NCI-H1436 treated with DMSO at 0.1 percent for 48 hours (cell line): ENCODE data around the gene CDT1.
A peak's percentile ranks its signal among the peaks of the same experiment; 100 is the strongest.
"Not testable (repeated sequence)": the region's sequence is repeated elsewhere in the genome, so short reads cannot be mapped to it uniquely, and the experiment has no call there.

Experiments used
- DNase-seq: peaks from one replicate; lab custom pipeline; 2025; lab: John Stamatoyannopoulos, UW

The CDT1 gene

DNA sequence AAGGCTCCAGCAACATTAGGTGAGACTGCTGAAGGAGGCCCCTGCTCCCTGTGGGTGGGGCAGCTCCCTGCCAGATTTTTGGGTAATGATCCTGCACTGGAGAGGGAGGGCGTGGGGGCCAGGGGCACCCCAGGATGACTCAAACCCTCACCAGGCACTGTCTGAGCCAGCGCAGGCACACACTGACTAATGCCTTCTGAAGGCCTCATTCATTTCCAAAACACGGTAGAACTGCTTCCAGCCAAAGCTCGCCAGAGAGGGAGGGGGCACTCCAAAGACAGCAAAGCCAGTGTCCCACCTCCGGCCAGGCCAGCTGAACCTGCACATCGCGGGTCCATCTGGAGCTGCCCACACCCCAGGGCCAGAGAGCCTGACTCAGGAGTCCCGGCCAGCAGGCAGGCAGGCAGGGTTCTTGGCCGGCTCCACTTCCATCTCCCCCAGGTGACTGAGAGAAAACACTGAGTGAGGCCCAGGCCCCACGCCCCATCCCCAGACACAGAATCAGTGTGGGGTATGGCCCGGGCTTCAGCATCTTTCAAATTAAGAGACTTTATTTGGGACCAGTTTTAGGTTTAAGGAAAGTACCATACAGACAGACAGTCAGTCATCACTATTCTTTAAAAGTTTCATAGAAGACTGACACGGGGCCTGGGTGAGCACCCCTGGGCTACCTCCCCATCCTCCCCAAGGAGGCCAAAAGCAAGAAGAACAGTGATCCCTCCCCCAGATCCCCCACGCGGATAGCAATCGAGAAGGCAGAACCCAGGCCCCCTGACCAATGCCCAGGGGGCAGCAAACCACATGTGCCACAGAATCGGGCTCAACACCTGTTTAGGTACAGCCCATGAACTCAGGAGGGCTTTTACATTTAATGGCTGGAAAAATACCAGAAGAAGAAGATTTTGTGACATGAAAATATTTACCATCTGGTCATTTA lies 20.9 kb upstream of the CDT1 start:
- DNase-seq: no peak

DNA sequence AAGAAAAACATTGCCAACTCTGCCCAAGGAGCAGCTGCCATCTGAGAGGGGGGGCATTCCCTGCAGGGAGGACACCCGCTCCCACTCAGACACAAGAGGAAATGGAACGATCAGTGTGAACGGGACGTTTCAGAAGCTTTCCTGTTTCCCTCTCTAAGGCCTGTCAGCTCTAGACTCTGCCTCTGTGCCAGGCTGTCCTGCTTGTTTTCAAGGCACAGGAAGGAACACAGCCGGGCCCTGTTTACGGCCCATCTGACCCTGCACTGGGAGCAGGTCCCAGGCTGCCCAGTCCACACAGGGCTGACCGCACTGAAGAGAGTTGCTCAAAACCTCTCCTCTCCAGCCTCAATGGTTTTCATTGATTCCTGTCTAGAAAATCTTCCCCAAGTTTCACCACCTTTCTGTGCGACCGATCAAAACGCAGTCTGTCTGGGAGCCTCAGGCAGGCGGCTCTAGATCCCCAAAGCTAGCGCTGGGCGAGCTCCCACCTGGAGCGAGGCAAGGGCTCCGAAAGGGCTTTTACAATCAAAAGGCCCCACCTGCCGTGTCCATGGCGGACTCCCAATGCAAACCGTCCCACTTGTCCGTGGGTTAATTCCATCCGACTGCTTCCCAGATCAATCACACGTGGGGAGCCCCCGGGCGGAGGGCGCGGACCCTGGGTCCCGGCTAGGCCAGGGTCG lies 20.1 kb upstream of the CDT1 start:
- no peak for DNase-seq

DNA sequence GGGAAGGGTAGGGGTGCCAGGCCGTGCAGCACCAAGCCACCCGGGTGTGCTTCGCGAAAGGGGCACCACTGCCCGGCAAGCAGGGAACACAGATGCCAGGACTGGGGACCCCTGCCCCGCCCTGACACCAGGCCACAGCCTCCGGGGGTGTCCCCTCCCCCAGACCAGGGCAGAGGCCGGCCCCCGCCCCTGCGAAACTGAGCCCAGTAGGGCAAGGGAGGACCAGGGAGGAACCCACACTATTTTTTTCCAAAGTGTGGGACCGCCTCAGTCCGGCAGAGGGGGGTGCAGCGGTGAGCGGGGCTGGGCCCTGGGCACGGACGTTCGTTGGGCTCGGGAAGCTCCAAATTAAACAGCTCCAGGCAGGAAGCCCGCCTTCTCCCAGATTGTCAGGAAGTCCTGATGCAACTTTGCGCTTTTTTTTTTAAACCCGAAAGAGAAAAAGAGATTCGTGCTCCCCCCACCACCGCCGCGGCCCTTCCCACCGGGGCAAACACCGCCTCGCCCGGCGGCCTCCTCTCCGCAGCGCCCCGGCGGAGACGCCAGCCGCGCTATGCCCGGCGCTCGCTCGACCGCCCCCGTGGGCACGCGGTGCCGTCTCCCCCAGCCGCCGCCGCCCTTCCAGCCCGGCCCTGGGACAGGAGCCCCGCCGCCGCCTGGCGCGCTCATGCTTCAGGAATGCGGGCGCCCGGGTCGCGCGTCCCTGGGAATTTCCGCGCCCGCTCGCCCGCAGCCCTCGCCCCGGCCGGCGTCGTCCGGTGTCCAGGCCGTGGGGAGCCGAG lies 19.3 kb upstream of the CDT1 start:
- no peak for DNase-seq

DNA sequence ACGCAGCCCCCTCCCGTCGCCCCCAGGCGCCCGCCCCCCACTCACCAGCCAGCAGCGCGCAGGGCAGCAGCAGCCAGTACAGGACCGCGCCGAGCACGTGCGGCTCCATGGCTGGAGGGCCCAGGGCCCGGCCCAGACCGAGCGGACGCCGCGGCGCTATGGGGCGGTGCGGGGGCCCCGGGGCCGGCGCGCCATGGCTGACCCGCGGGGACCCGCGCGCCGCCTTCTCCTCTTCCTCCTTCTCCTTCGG lies 18.8 kb upstream of the CDT1 start:
- DNase-seq: no peak

DNA sequence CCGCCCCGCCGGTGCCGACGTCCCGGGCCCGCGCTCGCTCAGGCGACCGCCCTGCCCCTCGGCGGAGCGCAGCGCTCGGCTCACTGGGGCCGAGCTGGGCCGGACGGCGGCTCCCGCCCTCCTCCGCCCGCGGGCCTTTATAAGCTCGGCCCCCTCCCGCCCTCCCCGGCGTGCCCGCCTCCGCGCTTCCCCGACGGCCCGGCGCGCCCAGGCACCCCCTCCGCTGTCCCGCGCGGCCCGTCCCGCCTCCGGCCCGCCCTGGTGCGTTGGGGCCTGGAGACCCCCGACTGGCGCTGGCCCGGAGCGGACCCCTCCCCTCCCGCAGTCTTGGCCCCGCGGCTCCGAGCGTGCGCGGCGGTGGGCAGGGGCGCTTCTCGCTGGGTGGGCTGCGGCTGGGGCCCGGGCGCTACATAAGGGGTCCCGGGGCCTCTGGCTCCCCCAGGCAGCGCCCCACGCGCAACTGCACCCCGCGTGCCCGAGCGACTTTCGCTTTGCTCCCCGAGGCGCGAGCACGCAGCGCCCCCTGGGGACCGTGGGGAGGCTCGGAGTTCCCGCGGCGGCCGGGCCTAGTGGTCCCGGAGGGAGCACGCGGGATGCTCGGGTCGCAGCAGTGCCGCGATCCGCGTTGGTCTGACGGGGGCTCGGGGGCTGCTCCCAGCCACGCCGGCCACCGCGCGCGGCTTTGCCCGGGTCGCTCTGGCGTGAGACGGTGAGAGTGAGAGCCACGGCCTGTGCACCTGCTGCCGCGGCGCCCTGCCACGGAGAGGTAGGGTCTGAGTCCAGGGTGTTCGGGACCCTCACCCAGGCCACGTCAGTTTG lies 18.3 kb upstream of the CDT1 start, which contains the start of gene PIEZO1:
TSS of gene PIEZO1 (minus strand) at position 115 of the 819 bp plus-strand sequence. CDS start 256 bp downstream, outside the sequence.
- no peak for DNase-seq

DNA sequence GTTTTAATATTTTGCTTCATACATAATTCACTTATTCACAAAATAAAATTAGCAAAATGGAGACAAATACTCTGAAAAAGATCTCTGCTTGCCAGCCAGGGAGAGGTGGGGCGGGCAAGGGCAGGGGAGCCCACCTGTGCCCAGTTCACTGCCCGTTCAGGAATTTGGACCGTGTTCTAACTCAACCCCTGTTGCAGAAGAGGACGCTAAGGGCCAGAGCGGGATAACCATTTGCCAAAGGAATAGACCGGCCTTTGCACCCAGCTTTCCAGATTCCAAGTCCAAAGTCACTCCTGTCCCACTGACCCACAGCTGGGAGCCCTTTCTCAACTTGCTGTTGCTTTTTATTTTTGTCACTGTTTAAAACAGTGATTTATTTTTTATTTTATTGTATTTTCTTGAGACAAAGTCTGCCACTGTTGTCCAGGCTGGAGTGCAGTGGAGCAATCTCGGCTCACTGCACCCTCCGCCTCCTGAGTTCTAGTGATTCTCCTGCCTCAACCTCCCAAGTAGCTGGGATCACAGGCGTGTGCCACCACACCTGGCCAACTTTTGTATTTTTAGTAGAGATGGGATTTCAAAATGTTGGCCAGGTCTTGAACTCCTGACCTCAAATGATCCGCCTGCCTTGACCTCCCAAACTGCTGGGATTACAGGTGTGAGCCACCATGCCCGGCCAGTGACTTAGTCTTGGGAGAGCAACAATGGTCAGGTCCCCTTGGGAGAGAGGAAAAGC lies 15.8 kb upstream of the CDT1 start:
- no peak for DNase-seq

DNA sequence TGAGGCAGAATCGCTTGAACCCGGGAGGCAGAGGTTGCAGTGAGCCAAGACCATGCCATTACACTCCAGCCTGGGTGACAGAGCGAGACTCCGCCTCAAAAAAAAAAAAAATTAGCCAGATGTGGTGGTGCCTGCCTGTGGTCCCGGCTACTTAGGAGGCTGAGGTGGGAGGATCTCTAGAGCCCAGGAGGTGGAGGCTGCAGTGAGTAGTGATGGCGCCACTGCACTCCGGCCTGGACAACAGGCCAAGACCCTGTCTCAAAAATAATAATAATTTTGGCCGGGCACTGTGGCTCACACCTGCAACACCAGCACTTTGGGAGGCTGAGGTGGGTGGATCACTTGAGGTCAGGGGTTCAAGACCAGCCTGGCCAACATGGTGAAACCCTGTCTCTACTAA lies 14.8 kb upstream of the CDT1 start:
- not testable (repeated sequence) for DNase-seq

DNA sequence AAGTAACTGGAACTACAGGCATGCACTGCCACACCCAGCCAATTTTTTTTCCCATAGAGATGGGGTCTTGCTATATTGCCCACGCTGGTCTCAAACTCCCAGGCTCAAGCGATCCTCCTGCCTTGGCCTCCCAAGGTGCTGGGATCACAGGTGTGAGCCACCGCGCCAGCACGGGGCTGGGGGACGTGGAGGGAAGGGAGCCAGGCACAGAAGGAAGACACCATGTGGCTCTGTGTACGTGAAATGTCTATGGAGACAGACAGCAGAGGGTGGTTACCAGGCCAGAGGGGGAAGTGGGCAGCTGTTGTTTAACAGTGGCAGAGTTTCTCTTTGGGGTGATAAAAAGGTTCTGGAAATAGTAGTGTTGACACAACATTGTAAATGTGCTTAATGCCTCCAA lies 14.0 kb upstream of the CDT1 start:
- no peak for DNase-seq

DNA sequence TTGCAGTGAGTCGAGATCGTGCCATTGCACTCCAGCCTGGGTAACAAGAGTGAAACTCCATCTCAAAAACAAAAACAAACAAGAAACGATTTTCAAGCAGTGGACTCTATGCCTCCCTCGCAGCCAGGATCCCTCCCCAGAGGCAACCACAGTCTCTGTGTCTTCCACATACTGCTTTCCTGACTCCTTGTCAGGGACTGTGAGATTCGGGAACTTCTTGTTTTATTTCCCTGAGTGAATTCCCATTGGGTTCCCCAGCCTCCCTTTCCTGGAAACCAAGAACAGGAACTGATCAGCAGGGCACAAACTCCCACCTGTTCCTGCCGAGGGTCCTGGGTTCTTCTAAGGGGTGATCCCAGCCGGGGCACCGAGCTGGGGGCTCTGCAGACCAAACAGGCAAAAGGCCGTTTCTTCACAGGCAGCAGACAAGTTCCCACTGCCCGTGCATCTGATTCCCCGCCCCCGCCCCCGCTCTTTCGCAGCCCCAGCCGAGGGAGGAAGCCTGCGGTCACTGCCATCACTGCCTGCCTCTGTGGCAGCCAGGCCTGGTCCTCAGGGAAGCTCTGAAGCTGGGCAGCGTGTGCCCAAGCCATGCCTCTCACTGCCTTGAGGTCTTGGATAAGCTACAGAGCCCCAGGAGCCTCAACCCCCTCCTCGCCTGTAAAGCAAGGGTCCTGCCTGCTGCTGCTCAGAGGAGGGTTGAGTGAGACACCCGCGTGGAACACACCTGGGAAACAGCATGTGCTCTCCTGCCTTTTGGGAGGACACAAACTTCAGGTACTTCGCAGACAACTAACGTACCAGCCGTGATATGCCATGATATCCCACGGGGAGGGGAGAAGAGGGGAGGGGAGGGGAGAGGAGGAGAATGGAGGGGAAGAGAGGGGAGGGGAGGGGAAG lies 13.0 kb upstream of the CDT1 start:
- no peak for DNase-seq

DNA sequence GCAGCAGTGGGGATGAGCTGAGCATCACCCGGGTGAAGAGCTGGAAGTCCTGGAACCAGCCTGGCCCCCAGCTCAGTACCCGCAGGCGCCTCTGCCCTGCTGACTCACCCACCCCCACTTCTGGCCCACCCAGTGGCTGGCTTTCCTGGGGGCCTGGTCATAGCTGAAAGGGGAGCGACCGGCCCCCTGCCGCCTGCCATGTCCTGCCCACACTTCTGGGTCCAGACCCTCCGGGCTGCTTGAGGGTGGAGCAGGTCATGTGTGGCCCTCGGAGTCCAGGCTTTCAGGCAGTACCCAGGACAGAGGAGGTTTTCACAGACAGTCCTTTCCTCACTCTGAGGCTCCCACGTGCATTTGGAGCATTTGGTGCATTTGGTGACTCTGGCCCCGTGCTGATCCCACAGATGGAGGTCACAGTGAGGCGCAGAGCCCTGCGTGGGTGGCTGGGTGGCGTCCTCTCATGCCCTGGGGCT lies 11.5 kb upstream of the CDT1 start:
- DNase-seq: no peak

DNA sequence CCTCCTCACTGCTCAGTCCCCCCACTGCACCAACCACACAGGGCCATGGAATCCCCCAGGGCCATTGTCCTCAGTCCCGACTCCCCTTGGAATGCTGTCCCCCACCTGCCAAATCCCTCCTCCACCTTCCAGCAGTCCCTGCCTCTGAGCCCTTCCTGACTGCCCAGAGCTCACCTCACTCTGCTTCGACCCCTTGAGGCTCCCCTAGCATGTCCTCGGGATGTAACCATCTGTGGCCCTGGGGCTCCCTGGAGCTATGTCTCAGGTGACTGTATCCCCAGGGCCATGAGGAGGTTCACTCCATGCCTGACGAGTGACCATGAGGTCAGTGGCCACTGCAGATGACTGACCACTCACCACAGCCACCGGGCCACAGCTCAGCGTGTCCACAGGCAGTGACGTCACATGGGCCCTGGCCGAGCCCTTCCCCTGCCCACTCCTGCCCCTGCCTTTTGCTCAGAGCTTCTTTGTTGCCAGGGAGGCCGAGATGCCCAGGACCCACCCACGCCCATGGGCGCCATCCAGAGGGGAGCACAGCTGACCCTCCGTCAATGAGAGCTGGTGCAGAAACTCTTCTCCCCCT lies 10.8 kb upstream of the CDT1 start:
- DNase-seq: no peak

DNA sequence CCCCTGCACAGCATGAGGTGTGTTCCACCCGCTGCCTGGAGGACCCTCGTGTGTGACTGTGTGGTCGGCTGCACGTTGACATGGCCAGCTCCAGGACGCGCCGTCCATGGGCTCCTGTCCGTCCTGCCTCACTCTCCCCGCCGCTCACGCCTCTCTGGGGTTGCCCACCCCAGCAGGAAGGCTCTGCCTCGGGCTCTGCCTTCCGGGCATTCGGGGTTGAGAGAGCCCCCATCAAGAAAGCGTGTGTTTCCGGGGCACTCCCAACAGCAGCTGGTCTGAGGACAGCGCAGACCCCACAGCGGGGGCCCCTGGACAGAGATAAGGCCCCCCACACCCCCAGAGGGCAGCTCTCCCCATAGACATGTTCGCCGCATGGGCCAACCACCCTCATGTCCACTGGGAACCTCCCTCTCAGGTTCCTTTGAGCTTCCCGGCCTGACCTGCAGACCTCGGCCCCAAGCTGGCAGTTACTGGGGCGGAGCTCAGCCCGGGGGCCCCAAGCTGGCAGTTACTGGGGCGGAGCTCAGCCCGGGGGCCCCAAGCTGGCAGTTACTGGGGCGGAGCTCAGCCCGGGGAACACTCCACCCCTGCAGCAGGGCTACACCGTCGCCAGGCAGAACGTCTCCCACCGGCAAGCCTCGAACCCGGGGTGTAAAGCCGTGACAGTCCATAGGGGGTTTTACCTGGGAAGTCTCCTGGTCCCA lies 10.2 kb upstream of the CDT1 start:
- no peak for DNase-seq

DNA sequence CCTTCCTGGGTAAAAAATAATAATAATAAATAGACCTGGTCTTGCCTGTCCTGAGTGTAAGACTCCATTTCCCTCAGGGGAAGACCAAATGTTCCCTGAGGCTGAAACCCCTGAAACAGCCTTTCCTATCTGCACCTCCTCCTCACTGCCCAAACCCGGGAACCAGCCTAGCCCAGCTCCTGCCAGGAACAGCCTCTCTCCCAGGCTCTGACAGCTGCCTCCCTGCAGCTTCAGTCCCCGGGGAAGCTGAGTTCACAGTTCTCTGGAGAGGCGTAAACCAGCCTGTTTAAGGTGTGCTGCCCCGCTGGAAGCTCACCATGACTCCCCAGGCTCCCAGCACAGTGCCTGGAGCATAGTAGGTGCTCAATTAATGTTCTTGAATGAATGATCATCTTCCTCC lies 7.3 kb upstream of the CDT1 start:
- DNase-seq: no peak

DNA sequence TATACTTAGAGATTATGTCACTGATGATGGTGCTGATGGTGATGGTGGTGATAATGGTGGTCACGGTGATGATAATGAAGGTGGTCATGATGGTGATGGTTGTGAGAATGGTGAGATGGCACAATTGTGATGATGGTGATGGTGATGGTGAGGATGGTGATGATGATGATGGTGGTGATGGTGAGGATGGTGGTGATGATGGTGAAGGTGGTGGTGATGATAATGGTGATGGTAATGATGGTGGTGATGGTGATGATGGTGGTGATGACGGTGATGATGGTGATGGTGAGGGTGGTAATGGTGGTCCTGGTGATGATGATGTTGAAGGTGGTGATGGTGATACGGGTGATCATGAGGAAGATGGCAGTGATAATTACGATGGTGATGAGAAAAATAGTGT lies 5.5 kb upstream of the CDT1 start:
- no peak for DNase-seq

DNA sequence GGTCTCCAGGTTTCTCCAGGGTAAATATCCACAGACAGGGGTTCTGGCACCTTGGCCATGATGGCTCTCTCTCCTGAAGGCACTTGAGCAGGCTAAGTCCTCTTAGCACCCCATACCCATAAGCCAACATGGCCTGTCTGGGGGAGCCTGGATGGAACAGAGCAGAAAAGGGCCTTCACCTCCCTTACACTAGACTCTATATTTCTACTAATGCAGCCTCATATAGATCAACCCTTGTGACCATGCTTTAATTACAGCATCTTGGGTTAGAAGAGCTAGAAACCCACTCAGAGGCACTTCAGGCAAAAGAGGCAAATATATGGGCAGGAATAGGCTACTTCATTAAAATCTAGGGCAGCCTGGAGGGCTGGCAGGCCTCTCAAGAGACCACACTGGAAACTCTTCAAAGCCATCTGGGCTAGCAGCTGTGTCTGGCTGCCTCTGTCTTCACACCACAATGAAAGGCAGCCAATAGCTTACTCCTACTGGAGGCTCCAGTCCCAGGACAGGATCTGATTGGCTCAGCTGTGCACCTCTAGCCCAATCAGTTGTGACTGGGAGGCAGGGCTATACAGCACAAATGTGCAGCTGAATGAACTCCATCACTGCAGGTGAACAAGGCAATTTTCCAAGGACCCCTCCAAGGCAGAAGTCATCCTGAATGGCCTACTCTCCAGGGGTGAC lies 4.7 kb upstream of the CDT1 start:
- DNase-seq: peak; percentile 74

DNA sequence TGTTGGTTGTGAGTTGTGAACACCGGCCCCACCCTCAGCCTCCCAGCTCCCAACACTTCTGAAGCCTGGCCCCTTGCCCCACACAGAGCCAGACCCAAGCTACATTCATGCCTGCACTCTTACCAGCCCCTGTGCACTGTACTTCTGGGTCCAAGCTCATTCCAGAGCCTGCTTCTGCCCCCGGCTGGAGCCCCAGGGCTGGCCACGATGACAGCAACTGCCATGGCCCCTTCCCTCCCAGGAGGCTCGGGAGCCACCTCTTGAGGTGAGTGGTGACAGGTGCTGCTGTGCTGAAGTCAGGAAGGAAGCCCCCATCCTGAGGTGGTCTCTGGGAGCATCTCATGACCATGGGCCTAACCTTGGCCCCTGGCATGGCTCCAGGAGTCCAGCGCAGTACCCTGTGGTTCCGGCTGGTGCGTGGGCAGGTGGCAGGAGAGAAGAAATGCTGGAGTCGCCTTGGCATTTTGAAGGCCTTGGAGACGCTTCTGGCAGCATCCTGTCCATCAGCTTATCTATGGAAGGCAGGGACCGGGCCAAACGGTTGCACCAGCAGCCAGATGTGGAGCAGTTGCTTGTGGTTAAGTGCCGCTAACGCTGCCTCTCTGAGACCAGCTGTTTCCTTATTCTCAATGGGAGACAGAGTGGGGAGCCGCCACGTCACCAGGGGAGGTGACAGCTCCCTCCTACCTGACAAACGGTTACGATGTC lies 3.9 kb upstream of the CDT1 start:
- DNase-seq: no peak

DNA sequence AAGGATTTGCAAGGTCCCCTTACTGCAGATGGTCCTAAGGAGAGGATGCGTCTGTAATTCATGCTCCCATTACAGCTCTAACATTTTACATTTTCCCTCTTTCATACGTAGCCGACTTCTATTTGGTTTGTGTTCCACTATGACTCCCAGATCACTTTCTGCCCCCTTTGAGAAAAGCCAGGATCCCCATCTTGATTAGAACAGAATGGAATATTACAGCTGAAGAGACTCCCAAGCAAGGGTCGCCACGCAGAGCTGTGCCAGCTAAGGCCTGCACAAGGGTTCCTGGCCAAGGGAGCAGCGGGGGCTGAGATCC lies 3.4 kb upstream of the CDT1 start:
- no peak for DNase-seq

DNA sequence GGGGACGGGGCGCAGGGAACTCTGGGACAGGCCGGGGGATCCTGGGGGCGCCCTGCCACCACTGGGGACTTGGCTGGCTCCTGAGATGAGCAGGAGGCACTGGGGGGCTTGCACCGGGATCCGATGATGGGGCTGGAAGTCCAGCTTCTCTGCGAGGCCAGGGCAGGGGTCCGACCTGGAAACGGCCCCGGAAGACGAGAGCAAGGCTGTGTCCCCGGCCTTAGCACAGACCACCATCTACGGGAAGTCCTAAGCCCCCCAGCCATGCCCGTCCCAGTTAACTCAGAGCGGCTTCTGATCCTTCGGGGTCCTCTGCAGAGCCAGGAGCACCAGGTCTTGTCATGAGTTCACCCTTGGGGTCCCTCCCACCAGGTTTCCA lies 573 bp downstream of the CDT1 start:
- no peak for DNase-seq
